Gastrocnemius medialis (tissue), 4 donors: ENCODE results near the gene PDE4D.

Source experiments
- CTCF ChIP-seq, 5 experiments: fragments of 450-650 bp in 3 of 5; fragments of 200-600 bp in 2 of 5; sonication (generic) in 2 of 5; IDR thresholded peaks in 4 of 5; conservative IDR thresholded peaks in 1 of 5; 1 replicate in 4 of 5; 2 replicates in 1 of 5; pipeline ENCODE4 v1.5.1; 2016 to 2019; ENCODE audit warnings: antibody characterized with exemption in 5 of 5, mild to moderate bottlenecking in 3 of 5, moderate library complexity in 3 of 5
- POLR2A ChIP-seq, 2 donors: fragments of 450-650 bp; IDR thresholded peaks; one replicate each; pipeline ENCODE4 v1.6.1; 2017; ENCODE audit warnings: antibody characterized with exemption in 2 of 2, mild to moderate bottlenecking in 2 of 2, moderate library complexity in 2 of 2

DNA sequence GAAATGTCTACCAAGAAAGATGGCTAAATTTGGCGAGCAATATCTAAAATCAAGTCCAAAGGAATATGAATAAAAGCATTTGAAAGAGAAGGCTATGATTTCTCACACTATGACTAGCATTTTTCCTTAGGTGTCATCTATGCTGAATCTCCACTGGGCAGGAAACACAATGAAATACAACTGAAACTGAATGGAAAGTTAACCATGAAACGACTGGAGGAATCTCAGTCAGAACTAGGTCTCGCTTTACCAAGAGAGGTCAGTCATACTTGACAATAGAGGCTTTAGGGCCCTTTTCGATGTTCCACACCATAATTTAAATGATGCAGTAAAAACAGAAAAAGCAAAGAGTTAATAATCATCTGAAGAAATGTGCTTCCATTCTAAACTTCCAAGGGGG, 339.0 kb downstream of the PDE4D start:
- TF ChIP-seq CTCF (IDR thresholded peaks at IDR 0.05 in 4 of 5, conservative IDR thresholded peaks at IDR 0.05 in 1 of 5) (no peak), POLR2A (IDR thresholded peaks at IDR 0.05) (no peak)
